ENCODE measurements around the gene RYR1.

Gene RYR1

DNA sequence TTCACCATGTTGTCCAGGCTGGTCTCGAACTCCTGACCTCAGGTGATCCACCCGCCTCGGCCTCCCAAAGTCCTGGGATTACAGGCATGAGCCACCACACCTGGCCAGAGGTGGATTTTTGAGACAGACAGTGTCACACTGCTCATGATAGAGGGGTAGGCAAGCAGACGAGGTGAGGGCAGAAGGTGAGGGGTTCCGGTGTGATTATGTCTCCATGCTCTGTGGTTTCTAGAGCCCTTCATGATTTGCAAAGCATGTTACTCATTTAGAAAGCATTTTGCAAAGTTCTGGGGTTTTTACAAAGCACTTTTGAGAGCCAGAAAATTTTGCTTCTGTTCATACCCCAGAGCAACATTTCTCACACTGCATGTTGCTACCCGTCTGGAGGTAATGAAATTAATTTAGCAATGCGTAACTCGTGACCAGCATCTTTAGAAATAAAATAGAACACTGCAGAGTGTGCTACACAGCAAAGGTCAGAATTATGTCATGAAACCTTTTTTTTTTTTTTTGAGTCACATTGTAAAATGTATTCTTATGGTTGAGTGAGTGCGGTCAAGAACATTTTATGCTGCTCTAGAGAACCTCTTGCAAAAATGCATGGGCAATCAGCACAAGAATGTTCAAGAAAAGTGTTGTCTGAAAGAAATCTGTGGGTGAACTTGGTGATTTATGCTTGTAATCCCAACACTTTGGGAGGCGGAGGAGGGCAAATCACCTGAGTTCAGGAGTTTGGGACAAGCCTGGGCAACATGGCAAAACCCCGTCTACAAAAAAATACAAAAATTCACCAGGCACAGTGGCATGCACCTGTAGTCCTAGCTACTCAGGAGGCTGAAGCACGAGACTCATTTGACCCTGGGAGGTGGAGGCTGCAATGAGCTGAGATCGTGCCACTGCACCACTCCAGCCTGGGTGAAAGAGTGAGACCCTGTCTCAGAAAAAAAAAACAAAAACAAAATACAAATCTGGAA is 126.2 kb downstream of the RYR1 start:
- TF ChIP-seq, protein P1, sequence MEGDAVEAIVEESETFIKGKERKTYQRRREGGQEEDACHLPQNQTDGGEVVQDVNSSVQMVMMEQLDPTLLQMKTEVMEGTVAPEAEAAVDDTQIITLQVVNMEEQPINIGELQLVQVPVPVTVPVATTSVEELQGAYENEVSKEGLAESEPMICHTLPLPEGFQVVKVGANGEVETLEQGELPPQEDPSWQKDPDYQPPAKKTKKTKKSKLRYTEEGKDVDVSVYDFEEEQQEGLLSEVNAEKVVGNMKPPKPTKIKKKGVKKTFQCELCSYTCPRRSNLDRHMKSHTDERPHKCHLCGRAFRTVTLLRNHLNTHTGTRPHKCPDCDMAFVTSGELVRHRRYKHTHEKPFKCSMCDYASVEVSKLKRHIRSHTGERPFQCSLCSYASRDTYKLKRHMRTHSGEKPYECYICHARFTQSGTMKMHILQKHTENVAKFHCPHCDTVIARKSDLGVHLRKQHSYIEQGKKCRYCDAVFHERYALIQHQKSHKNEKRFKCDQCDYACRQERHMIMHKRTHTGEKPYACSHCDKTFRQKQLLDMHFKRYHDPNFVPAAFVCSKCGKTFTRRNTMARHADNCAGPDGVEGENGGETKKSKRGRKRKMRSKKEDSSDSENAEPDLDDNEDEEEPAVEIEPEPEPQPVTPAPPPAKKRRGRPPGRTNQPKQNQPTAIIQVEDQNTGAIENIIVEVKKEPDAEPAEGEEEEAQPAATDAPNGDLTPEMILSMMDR (IDR thresholded peaks at IDR 0.05; ENCODE audit: control insufficient read depth, extremely low read depth, insufficient read depth), result no peak
- DNase-seq (ENCODE audit: low read depth), result no peak
- H3K4me3 ChIP-seq (ENCODE audit: low read depth, low read length), result no peak overlapping the region

DNA sequence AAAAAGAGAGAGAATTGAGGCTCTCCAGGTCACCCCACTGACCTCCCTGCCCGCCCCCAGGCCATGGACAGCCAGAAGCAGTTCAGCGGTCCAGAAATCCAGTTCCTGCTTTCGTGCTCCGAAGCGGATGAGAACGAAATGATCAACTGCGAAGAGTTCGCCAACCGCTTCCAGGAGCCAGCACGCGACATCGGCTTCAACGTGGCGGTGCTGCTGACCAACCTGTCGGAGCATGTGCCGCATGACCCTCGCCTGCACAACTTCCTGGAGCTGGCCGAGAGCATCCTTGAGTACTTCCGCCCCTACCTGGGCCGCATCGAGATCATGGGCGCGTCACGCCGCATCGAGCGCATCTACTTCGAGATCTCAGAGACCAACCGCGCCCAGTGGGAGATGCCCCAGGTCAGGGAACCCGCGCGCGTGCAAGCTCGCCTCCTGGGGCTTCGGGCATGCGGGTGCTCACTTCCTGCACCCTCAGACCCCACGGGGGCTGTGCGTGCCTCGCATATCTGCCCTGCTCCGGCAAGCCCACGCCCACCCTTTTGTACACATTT is 127.6 kb downstream of the RYR1 start:
- TF ChIP-seq, protein P1 (IDR thresholded peaks at IDR 0.05; ENCODE audit: control insufficient read depth, extremely low read depth, insufficient read depth), result no peak
- no peak for DNase-seq (ENCODE audit: low read depth)
- no peak overlapping the region for H3K4me3 ChIP-seq (ENCODE audit: low read depth, low read length)

DNA sequence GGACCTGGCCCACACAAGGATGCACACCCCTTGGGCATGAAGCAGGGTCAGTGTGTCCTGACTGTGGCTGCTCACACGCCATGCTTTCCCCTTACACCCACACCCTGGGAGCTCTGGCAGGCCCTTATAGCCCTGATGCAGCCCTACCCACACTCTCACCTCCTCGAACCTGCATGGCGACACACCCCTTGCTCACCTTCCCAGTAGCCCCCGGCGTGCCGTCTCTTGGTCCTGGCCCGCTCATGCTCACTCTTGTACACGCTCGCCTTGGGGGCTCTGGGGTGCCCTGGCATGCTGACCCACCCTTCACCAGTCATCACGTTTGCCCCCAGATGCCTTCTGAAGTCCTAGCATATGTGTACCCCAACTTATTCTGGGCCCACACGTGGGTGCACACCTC is 128.2 kb downstream of the RYR1 start:
- no peak for DNase-seq (ENCODE audit: low read depth)
- TF ChIP-seq, protein P1 (IDR thresholded peaks at IDR 0.05; ENCODE audit: control insufficient read depth, extremely low read depth, insufficient read depth), result no peak

DNA sequence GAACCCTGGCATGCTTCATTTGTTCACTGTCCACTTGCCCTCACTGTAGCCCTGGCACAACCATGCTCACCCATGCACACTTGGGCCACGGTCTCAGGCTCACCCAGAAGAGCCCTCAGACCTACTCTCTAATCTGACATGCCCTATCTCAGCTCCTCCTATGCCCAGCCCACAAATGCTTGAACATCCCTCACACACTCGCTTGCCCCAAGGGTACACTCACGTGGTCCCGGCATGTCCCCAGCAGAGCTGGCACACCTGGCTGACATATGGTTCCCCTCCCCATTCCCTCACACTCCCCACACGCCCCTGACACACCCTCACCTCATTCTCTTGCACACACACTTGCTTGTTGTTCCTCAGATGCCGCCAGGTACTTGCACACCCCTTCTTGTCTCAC is 128.6 kb downstream of the RYR1 start:
- TF ChIP-seq, protein P1 (IDR thresholded peaks at IDR 0.05; ENCODE audit: control insufficient read depth, extremely low read depth, insufficient read depth), result no peak
- H3K4me3 ChIP-seq (ENCODE audit: low read depth, low read length), result no peak overlapping the region
- no peak for DNase-seq (ENCODE audit: low read depth)

More for the DNA sequence above, 128.2 kb downstream of the RYR1 start:
- no peak overlapping the region for H3K4me3 ChIP-seq (ENCODE audit: low read depth, low read length)

DNA sequence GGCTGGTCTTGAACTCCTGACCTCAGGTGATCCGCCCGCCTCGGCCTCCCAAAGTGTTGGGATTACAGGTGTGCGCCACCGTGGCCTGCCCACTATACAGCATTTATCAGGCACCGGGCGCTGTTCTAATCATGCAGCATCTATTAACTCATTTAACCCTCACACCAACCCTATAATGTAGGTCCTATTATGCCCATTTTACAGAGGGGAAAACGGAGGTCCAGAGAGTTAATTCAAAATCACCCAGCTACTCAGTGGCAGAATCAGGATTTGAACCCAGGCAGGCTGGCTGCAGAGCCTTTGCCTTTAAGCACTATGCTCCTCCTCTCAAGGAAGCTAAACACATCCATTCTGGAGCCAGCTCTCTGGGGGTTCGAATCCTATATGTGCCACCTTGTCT is 130.0 kb downstream of the RYR1 start:
- TF ChIP-seq, protein P1 (IDR thresholded peaks at IDR 0.05; ENCODE audit: control insufficient read depth, extremely low read depth, insufficient read depth), result no peak
- DNase-seq (ENCODE audit: low read depth), result no peak

DNA sequence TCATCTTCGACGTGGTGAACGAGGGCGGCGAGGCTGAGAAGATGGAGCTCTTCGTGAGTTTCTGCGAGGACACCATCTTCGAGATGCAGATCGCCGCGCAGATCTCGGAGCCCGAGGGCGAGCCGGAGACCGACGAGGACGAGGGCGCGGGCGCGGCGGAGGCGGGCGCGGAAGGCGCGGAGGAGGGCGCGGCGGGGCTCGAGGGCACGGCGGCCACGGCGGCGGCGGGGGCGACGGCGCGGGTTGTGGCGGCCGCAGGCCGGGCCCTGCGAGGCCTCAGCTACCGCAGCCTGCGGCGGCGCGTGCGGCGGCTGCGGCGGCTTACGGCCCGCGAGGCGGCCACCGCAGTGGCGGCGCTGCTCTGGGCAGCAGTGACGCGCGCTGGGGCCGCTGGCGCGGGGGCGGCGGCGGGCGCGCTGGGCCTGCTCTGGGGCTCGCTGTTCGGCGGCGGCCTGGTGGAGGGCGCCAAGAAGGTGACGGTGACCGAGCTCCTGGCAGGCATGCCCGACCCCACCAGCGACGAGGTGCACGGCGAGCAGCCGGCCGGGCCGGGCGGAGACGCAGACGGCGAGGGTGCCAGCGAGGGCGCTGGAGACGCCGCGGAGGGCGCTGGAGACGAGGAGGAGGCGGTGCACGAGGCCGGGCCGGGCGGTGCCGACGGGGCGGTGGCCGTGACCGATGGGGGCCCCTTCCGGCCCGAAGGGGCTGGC is 131.6 kb downstream of the RYR1 start:
- no peak overlapping the region for H3K4me3 ChIP-seq (ENCODE audit: low read depth, low read length)
- TF ChIP-seq, protein P1 (IDR thresholded peaks at IDR 0.05; ENCODE audit: control insufficient read depth, extremely low read depth, insufficient read depth), result no peak
- DNase-seq (ENCODE audit: low read depth), result no peak

More for the DNA sequence above, 130.0 kb downstream of the RYR1 start:
- no peak overlapping the region for H3K4me3 ChIP-seq (ENCODE audit: low read depth, low read length)
